Small intestine (tissue), 7 donors: ENCODE data around the gene FN3KRP. TPM values are rescaled to one million over a fixed set of nuclear protein-coding genes. Genes with fewer than 3 reads are reported as not detected.
"Not testable (repeated sequence)": the region's sequence is repeated elsewhere in the genome, so short reads cannot be mapped to it uniquely, and the experiment has no call there.

Source experiments
- DNase-seq, 2 donors: peaks; one replicate each; pipeline versions ENCODE4 v3.0.0 to v3.0.0-alpha.2; 2013
- FAIRE-seq: peaks from 2 replicates; lab custom pipeline; 2012; peaks lifted over from hg19 to GRCh38; lab: Jason Lieb, UNC
- H3K27ac ChIP-seq, 3 donors: one replicate each; pipeline ENCODE4 v1.5.1; 2013; ENCODE audit warnings: low read length in 2 of 3, mild to moderate bottlenecking in 2 of 3, control low read depth in 1 of 3, inconsistent platforms in 1 of 3, low read depth in 1 of 3, moderate library complexity in 1 of 3
- H3K27me3 ChIP-seq, 3 donors: one replicate each; pipeline ENCODE4 v1.6.1; 2013; ENCODE audit warnings: low read length in 3 of 3, inconsistent platforms in 1 of 3; ENCODE audit not compliant: control insufficient read depth in 3 of 3, insufficient read depth in 3 of 3
- H3K36me3 ChIP-seq, 3 donors: one replicate each; pipeline ENCODE4 v1.6.1; 2013; ENCODE audit warnings: low read length in 3 of 3, inconsistent platforms in 1 of 3, low read depth in 1 of 3, mild to moderate bottlenecking in 1 of 3, moderate library complexity in 1 of 3; ENCODE audit not compliant: control insufficient read depth in 3 of 3, insufficient read depth in 2 of 3
- H3K4me1 ChIP-seq, 3 donors: one replicate each; pipeline ENCODE4 v1.6.1; 2013; ENCODE audit warnings: low read length in 2 of 3, inconsistent platforms in 1 of 3, low read depth in 1 of 3, mild to moderate bottlenecking in 1 of 3, moderate library complexity in 1 of 3; ENCODE audit not compliant: control insufficient read depth in 3 of 3, insufficient read depth in 2 of 3
- H3K4me3 ChIP-seq, 3 donors: one replicate each; pipeline ENCODE4 v1.5.1; 2013; ENCODE audit warnings: low read length in 3 of 3, control low read depth in 1 of 3, inconsistent platforms in 1 of 3, low read depth in 1 of 3, mild to moderate bottlenecking in 1 of 3, moderate library complexity in 1 of 3
- H3K9me3 ChIP-seq, 2 donors: one replicate each; pipeline ENCODE4 v1.6.1; 2013; ENCODE audit warnings: low read depth in 1 of 2, low read length in 1 of 2; ENCODE audit not compliant: control insufficient read depth in 2 of 2, insufficient read depth in 1 of 2
- WGBS, 3 donors: extraction: QIAGEN DNeasy Blood & Tissue Kit; methylation state at CpG; one replicate each; pipeline ENCODE4 v1.1.7; 2013; 5-methylcytosine and 5-hydroxymethylcytosine counted together
- polyA plus RNA-seq, 4 donors: library from polyadenylated mRNA; stranded (reverse) in 3 of 4; unstranded in 1 of 4; fragments of 200-250 nt in 3 of 4; fragments of 120-200 nt in 1 of 4; gene quantifications; one replicate each; pipeline versions ENCODE4 v1.2.1 to v1.2.3, GENCODE V29; 2013
- donor health status: healthy with polysubstance abuse.
- donor health status: control.
- donor health status: control.
- donor health status: Bipolar disorder and iron deficiency.
- donor health status: healthy.

FN3KRP gene
- polyA plus RNA-seq, 4 donors, result 20.3 to 50.0 (median 26.5) TPM

- FAIRE-seq (no peak), DNase-seq (peak in 1 of 2 donors; percentile 89)
- Histone ChIP-seq H3K27me3 (no peaks in the 10 kb centered on the region), H3K4me1 (peaks cover 0 to 38% (median 0%) of the 10 kb centered on the region in 3 donors), H3K9me3 (peaks cover 0 to 22% of the 10 kb centered on the region in 2 donors), H3K4me3 (peak overlapping the region in 1 of 3 donors; percentile 75), H3K36me3 (peaks cover 3 to 70% (median 6%) of the 10 kb centered on the region in 3 donors), H3K27ac (peak overlapping the region in 1 of 3 donors; percentile 91)
- 74 to 81% (median 80%) methylated on average over 24 to 26 of the region's 26 CpGs for WGBS, 3 donors
Observed at GRCh38 chr17:82737967-82738877, 21.7 kb downstream of the FN3KRP start.

DNA sequence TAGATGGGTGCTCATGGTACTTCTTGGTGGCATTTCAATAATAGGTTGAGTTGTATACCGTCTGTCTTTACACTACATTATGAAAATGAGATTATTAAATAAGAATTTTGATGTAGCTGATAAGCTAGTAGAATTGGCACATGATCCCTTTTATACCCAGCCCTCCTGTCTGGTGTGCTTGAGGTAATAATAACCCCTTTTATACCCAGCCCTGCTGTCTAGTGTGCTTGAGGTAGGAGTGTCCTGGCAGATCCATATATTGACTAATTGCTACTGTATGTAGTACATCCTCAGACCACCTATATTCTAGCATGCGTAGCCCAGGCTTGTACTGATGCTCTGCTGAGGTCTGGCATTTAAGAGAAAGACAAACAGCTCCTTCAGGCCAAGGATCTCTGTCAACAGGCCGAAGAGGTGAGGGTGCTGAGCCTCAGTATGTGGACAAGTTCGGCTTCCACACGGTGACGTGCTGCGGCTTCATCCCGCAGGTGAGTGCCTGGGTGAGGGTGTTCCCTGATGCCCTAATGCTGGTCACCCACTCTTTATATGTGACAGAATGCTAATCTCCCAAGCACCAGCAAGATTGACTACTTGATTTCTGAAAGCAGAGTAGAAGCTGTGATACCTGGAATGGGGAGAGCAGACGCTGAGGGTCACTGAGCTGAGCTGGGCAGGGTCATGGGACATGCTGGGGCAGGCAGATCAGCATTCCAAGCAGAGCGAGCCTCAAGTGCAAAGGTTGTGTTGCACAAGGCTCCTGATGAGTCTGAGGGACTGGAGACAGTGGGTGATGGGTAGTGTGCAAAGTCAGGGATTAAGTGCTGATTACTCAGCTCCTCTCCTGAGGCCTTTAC, 24.6 kb downstream of the FN3KRP start:
- no peak for FAIRE-seq
- WGBS, 3 donors, result 88 to 94% (median 93%) methylated on average over 10 of the region's 10 CpGs

GRCh38 chr17:82743344-82744219, 27.1 kb downstream of the FN3KRP start:
- FAIRE-seq, result no peak
- Histone ChIP-seq H3K4me1 (peaks cover 0 to 39% (median 0%) of the 10 kb centered on the region in 3 donors), H3K36me3 (peaks cover 3 to 57% (median 6%) of the 10 kb centered on the region in 3 donors), H3K4me3 (no peak overlapping the region), H3K27ac (peak overlapping the region in 1 of 3 donors; percentile 22), H3K27me3 (no peaks in the 10 kb centered on the region), H3K9me3 (peaks cover 0 to 45% of the 10 kb centered on the region in 2 donors)
- 88 to 92% (median 92%) methylated on average over 16 of the region's 16 CpGs for WGBS, 3 donors
- no peak for DNase-seq

More for the DNA sequence above, 24.6 kb downstream of the FN3KRP start:
- H3K27ac ChIP-seq, result peak overlapping the region in 2 of 3 donors; percentile 54 to 91
- DNase-seq, result peak; percentile 86 to 93
- H3K4me1 ChIP-seq, result peaks cover 0 to 39% (median 0%) of the 10 kb centered on the region in 3 donors
- H3K36me3 ChIP-seq, result peaks cover 3 to 72% (median 6%) of the 10 kb centered on the region in 3 donors
- no peaks in the 10 kb centered on the region for H3K27me3 ChIP-seq
- peaks cover 0 to 29% of the 10 kb centered on the region in 2 donors for H3K9me3 ChIP-seq
- no peak overlapping the region for H3K4me3 ChIP-seq

- H3K27me3 ChIP-seq, H3K4me3 ChIP-seq, H3K27ac ChIP-seq, DNase-seq, FAIRE-seq: not testable (repeated sequence)
- peaks cover 0 to 36% (median 0%) of the 10 kb centered on the region in 3 donors for H3K4me1 ChIP-seq
- peaks cover 3 to 58% (median 6%) of the 10 kb centered on the region in 3 donors for H3K36me3 ChIP-seq
- H3K9me3 ChIP-seq, result peaks cover 0 to 51% of the 10 kb centered on the region in 2 donors
- 65 to 88% (median 85%) methylated on average over 7 of the region's 7 CpGs for WGBS, 3 donors
Observed at GRCh38 chr17:82744736-82745135, 28.2 kb downstream of the FN3KRP start.

DNA sequence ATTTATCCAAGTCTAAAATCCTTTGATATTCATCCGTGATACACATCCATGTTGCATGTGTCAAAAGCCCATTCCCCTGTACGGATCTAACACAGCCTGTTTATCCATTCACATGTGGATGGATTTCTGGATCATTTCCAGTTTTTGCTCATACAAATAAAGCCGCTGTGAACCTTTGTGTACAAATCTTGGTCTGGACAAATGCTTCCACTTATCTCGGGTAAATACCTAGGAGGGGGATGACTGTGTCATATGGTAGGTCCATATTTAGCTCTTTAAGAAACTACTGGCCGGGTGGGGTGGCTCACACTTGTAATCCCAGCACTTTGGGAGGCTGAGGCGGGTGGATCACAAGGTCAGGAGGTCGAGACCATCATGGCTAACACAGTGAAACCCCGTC, 29.0 kb downstream of the FN3KRP start:
- 80 to 82% (median 80%) methylated on average over 8 of the region's 8 CpGs for WGBS, 3 donors
- FAIRE-seq (no peak), DNase-seq (no peak)
- Histone ChIP-seq H3K27me3 (no peaks in the 10 kb centered on the region), H3K4me3 (no peak overlapping the region), H3K4me1 (peaks cover 0 to 28% (median 0%) of the 10 kb centered on the region in 3 donors), H3K36me3 (peaks cover 3 to 58% (median 6%) of the 10 kb centered on the region in 3 donors), H3K27ac (no peak overlapping the region), H3K9me3 (peaks cover 0 to 50% of the 10 kb centered on the region in 2 donors)

- no peak overlapping the region for H3K4me3 ChIP-seq
- peaks cover 0 to 31% (median 0%) of the 10 kb centered on the region in 3 donors for H3K36me3 ChIP-seq
- FAIRE-seq (no peak), DNase-seq (no peak)
- H3K9me3 ChIP-seq, result peaks cover 0 to 43% of the 10 kb centered on the region in 2 donors
- peaks cover 0 to 5% (median 4%) of the 10 kb centered on the region in 3 donors for H3K4me1 ChIP-seq
- 91 to 97% (median 93%) methylated on average over 16 of the region's 16 CpGs for WGBS, 3 donors
- no peak overlapping the region for H3K27ac ChIP-seq
- H3K27me3 ChIP-seq, result no peaks in the 10 kb centered on the region
Observed at GRCh38 chr17:82748756-82749155, 32.2 kb downstream of the FN3KRP start.

GRCh38 chr17:82750241-82750908, 33.9 kb downstream of the FN3KRP start:
- Histone ChIP-seq H3K4me1 (peaks cover 0 to 13% (median 5%) of the 10 kb centered on the region in 3 donors), H3K27ac (peak overlapping the region in 1 of 3 donors; percentile 21), H3K9me3 (peaks cover 0 to 37% of the 10 kb centered on the region in 2 donors), H3K36me3 (peaks cover 0 to 26% (median 0%) of the 10 kb centered on the region in 3 donors), H3K4me3 (no peak overlapping the region), H3K27me3 (no peaks in the 10 kb centered on the region)
- 72 to 92% (median 88%) methylated on average over 34 to 40 of the region's 40 CpGs for WGBS, 3 donors
- DNase-seq (peak in 1 of 2 donors; percentile 45), FAIRE-seq (no peak)
